CD4-positive, alpha-beta T cell treated with Interleukin-4 for 4 hours (primary cell): Measurements from ENCODE around the gene PLPPR4.

ENCODE experiments used
- DNase-seq: peaks from one replicate; pipeline ENCODE4 v3.0.0-alpha.2; 2020

PLPPR4 gene

DNA sequence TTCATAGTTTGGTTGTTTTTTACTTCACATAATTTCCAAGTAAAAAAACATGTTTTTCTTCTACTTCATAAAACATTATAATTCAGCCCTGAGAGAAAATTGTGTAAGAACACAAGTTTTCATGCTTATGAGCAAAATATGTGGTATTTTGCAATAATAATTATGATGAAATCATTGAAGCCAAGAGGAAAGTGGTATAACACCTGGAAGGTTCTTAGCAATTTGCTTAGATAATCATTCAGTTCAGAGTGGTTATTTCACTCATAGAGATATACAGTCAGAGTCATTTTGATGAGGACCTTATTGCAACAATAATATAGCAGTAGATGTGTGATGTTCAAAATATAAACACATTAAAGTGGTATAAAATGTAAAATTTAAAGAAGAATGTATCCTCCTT is 94.5 kb downstream of the PLPPR4 start:
- no peak for DNase-seq
